HepG2 (cell line): ENCODE data around the gene RBCK1. TPM values are rescaled to one million over a fixed set of nuclear protein-coding genes. Genes with fewer than 3 reads are reported as not detected.

Source experiments
- BCL3 ChIP-seq: sonication (generic); formaldehyde crosslinking; IDR thresholded peaks from 2 replicates; pipeline ENCODE4 v1.5.1; 2020; ENCODE audit warnings: mild to moderate bottlenecking, missing genetic modification reagents, moderate library complexity
- CHD2 ChIP-seq: IDR thresholded peaks from 2 replicates; pipeline ENCODE4 v1.6.1; 2011; ENCODE audit warnings: low read depth, low read length, improper control_type of control experiment
- IKZF4 ChIP-seq: sonication (generic); formaldehyde crosslinking; IDR thresholded peaks from 2 replicates; pipeline ENCODE4 v1.5.1; 2020; ENCODE audit warnings: borderline replicate concordance, mild to moderate bottlenecking, low read depth, missing genetic modification reagents; ENCODE audit errors: not compliant biosample characterization
- JUNB ChIP-seq: sonication (generic); formaldehyde crosslinking; IDR thresholded peaks from 2 replicates; pipeline ENCODE4 v1.8.0; 2022; ENCODE audit warnings: missing genetic modification reagents, mild to moderate bottlenecking, borderline replicate concordance
- MEIS1 ChIP-seq: sonication (generic); formaldehyde crosslinking; IDR thresholded peaks from 2 replicates; pipeline ENCODE4 v1.9.0; 2021; ENCODE audit warnings: mild to moderate bottlenecking, missing genetic modification reagents, moderate library complexity, borderline replicate concordance
- MZF1 ChIP-seq: sonication (generic); formaldehyde crosslinking; IDR thresholded peaks from 2 replicates; pipeline ENCODE4 v1.8.1; 2023; ENCODE audit warnings: mild to moderate bottlenecking, missing genetic modification reagents, borderline replicate concordance
- NFYC ChIP-seq: IDR thresholded peaks from 2 replicates; pipeline ENCODE4 v1.6.1; 2016; ENCODE audit warnings: missing genetic modification reagents, missing compliant biosample characterization
- TARDBP ChIP-seq: sonication (generic); formaldehyde crosslinking; IDR thresholded peaks from 2 replicates; pipeline ENCODE4 v1.8.0; 2022; ENCODE audit warnings: mild to moderate bottlenecking, missing genetic modification reagents
- TEF ChIP-seq: sonication (generic); formaldehyde crosslinking; IDR thresholded peaks from 2 replicates; pipeline ENCODE4 v1.5.0; 2020; ENCODE audit warnings: missing genetic modification reagents
- ZNF446 ChIP-seq: sonication (generic); formaldehyde crosslinking; IDR thresholded peaks from 2 replicates; pipeline ENCODE4 v1.5.0; 2020; ENCODE audit warnings: mild to moderate bottlenecking, missing genetic modification reagents
- polyA plus RNA-seq, 8 experiments: library from polyadenylated mRNA; depleted of rRNA in 3 of 8; stranded (reverse) in 7 of 8; unstranded in 1 of 8; fragments of >200 nt; fragmentation: Illumina TruSeq in 4 of 8; extraction: Trizol in 4 of 8; gene quantifications; 2 replicates each; pipeline versions ENCODE4 v1.2.1 to v1.2.3, GENCODE V29; 2011 to 2016; ENCODE audit warnings: low read depth in 4 of 8, missing spikeins in 1 of 8, mixed read lengths in 1 of 8; ENCODE audit not compliant: insufficient read depth in 1 of 8
- total RNA-seq, 5 experiments: library from RNA; depleted of rRNA; stranded (reverse); fragments of >200 nt; fragmentation: Illumina TruSeq; extraction: Trizol; gene quantifications; 2 replicates each; pipeline ENCODE4 v1.2.3, GENCODE V29; 2016; ENCODE audit warnings: low read depth in 1 of 5
- TF ChIP-seq, protein P1 (sequence below): IDR thresholded peaks from 2 replicates; pipeline ENCODE4 v1.6.1; 2018; ENCODE audit warnings: missing genetic modification reagents, mild to moderate bottlenecking, missing compliant biosample characterization
- TF ChIP-seq, protein P2 (sequence below): sonication (generic); formaldehyde crosslinking; IDR thresholded peaks from 2 replicates; pipeline ENCODE4 v1.4.0; 2020; ENCODE audit warnings: missing genetic modification reagents
- TF ChIP-seq, protein P3 (sequence below): sonication (generic); formaldehyde crosslinking; IDR thresholded peaks from 2 replicates; pipeline ENCODE4 v1.5.1; 2020; ENCODE audit warnings: mild to moderate bottlenecking, missing genetic modification reagents, moderate library complexity
- TF ChIP-seq, protein P4 (sequence below): IDR thresholded peaks from 2 replicates; pipeline ENCODE4 v1.4.0; 2020; ENCODE audit warnings: mild to moderate bottlenecking, missing genetic modification reagents

Gene RBCK1
- total and polyA plus RNA-seq, 2 of the 13 experiments (the other 11 are each of a cell fraction or from before 2014, with no cell fraction given): 149 to 215 TPM

DNA sequence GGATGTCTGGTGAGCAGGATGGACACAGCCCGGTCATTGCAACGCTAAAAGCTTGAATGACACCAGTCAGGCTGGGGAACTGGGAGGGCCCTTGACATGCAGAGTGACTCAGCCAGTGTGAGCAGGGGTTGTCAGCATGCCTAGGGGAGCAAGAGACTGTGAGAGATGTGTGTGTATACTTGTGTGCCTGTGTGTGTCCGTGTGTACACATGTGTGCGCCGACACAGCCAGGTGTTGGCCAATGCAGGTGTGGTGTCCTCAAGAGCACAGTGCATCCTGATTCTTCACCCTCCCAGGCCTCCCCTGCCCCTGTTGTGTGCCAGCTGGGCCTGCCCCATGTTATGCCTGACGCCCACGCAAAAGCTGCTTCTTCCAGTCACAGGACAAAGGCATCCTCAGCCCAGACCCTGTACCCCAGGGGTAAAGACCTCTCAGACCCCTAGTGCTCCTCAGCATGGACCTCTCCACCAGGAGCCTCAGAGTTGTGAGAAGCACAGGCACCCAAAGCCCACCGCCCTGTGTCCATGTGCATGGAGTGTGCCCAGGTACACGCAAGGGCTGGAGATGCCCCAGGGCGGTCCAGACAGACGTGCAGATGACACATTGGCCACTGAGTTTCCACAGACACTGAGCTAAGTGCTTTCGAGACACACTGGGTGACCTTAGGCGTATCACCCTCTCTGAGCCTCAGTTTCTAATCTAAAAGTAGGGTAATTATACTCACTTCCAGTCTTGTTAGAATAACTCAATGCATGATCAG lies 44.6 kb upstream of the RBCK1 start (continued):
- TF ChIP-seq CHD2: no peak
- TF ChIP-seq NFYC (CRISPR knock-in tag): no peak
- TF ChIP-seq, protein P1, sequence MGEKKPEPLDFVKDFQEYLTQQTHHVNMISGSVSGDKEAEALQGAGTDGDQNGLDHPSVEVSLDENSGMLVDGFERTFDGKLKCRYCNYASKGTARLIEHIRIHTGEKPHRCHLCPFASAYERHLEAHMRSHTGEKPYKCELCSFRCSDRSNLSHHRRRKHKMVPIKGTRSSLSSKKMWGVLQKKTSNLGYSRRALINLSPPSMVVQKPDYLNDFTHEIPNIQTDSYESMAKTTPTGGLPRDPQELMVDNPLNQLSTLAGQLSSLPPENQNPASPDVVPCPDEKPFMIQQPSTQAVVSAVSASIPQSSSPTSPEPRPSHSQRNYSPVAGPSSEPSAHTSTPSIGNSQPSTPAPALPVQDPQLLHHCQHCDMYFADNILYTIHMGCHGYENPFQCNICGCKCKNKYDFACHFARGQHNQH (CRISPR knock-in tag): no peak
- TF ChIP-seq TEF (CRISPR knock-in tag): no peak
- no peak for TF ChIP-seq ZNF446 (CRISPR knock-in tag)
- TF ChIP-seq JUNB: no peak; the same call in 1 of the 2 replicates
- no peak for TF ChIP-seq TARDBP (CRISPR knock-in tag)
- TF ChIP-seq, protein P2, sequence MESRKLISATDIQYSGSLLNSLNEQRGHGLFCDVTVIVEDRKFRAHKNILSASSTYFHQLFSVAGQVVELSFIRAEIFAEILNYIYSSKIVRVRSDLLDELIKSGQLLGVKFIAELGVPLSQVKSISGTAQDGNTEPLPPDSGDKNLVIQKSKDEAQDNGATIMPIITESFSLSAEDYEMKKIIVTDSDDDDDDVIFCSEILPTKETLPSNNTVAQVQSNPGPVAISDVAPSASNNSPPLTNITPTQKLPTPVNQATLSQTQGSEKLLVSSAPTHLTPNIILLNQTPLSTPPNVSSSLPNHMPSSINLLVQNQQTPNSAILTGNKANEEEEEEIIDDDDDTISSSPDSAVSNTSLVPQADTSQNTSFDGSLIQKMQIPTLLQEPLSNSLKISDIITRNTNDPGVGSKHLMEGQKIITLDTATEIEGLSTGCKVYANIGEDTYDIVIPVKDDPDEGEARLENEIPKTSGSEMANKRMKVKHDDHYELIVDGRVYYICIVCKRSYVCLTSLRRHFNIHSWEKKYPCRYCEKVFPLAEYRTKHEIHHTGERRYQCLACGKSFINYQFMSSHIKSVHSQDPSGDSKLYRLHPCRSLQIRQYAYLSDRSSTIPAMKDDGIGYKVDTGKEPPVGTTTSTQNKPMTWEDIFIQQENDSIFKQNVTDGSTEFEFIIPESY (CRISPR knock-in tag): no peak
- TF ChIP-seq, protein P3, sequence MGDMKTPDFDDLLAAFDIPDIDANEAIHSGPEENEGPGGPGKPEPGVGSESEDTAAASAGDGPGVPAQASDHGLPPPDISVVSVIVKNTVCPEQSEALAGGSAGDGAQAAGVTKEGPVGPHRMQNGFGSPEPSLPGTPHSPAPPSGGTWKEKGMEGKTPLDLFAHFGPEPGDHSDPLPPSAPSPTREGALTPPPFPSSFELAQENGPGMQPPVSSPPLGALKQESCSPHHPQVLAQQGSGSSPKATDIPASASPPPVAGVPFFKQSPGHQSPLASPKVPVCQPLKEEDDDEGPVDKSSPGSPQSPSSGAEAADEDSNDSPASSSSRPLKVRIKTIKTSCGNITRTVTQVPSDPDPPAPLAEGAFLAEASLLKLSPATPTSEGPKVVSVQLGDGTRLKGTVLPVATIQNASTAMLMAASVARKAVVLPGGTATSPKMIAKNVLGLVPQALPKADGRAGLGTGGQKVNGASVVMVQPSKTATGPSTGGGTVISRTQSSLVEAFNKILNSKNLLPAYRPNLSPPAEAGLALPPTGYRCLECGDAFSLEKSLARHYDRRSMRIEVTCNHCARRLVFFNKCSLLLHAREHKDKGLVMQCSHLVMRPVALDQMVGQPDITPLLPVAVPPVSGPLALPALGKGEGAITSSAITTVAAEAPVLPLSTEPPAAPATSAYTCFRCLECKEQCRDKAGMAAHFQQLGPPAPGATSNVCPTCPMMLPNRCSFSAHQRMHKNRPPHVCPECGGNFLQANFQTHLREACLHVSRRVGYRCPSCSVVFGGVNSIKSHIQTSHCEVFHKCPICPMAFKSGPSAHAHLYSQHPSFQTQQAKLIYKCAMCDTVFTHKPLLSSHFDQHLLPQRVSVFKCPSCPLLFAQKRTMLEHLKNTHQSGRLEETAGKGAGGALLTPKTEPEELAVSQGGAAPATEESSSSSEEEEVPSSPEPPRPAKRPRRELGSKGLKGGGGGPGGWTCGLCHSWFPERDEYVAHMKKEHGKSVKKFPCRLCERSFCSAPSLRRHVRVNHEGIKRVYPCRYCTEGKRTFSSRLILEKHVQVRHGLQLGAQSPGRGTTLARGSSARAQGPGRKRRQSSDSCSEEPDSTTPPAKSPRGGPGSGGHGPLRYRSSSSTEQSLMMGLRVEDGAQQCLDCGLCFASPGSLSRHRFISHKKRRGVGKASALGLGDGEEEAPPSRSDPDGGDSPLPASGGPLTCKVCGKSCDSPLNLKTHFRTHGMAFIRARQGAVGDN (CRISPR knock-in tag): peak; percentile 51; the same call in 1 of the 2 replicates
- TF ChIP-seq BCL3 (CRISPR knock-in tag): no peak; the same call in 1 of the 2 replicates
- no peak for TF ChIP-seq IKZF4 (CRISPR knock-in tag)
- TF ChIP-seq MZF1 (CRISPR knock-in tag): no peak
- TF ChIP-seq, protein P4, sequence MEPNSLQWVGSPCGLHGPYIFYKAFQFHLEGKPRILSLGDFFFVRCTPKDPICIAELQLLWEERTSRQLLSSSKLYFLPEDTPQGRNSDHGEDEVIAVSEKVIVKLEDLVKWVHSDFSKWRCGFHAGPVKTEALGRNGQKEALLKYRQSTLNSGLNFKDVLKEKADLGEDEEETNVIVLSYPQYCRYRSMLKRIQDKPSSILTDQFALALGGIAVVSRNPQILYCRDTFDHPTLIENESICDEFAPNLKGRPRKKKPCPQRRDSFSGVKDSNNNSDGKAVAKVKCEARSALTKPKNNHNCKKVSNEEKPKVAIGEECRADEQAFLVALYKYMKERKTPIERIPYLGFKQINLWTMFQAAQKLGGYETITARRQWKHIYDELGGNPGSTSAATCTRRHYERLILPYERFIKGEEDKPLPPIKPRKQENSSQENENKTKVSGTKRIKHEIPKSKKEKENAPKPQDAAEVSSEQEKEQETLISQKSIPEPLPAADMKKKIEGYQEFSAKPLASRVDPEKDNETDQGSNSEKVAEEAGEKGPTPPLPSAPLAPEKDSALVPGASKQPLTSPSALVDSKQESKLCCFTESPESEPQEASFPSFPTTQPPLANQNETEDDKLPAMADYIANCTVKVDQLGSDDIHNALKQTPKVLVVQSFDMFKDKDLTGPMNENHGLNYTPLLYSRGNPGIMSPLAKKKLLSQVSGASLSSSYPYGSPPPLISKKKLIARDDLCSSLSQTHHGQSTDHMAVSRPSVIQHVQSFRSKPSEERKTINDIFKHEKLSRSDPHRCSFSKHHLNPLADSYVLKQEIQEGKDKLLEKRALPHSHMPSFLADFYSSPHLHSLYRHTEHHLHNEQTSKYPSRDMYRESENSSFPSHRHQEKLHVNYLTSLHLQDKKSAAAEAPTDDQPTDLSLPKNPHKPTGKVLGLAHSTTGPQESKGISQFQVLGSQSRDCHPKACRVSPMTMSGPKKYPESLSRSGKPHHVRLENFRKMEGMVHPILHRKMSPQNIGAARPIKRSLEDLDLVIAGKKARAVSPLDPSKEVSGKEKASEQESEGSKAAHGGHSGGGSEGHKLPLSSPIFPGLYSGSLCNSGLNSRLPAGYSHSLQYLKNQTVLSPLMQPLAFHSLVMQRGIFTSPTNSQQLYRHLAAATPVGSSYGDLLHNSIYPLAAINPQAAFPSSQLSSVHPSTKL (CRISPR knock-in tag): peak; percentile 15; the same call in 1 of the 2 replicates
- 0 out of 2 replicates have a peak, but pooled peaks have one; percentile 67 for TF ChIP-seq MEIS1
